Superior temporal gyrus (tissue), 1 donor: ENCODE data around the gene LLCFC1.

Experiments
- DNase-seq: peaks from one replicate; pipeline ENCODE4 v3.0.0-alpha.2; 2016; ENCODE audit errors: extremely low spot score

LLCFC1 gene

GRCh38 chr7:142910481-142910880 is 28.8 kb upstream of the LLCFC1 start:
- DNase-seq, result no peak

GRCh38 chr7:142913051-142913450 is 26.2 kb upstream of the LLCFC1 start:
- DNase-seq, result no peak

GRCh38 chr7:142913566-142913965 is 25.7 kb upstream of the LLCFC1 start:
- DNase-seq, result no peak

GRCh38 chr7:142914121-142914520 is 25.2 kb upstream of the LLCFC1 start:
- DNase-seq, result no peak

- no peak for DNase-seq
Observed at GRCh38 chr7:142915315-142915714, 24.0 kb upstream of the LLCFC1 start.

- DNase-seq, result no peak
Observed at GRCh38 chr7:142916508-142916907, 22.8 kb upstream of the LLCFC1 start.

- DNase-seq, result no peak
Observed at GRCh38 chr7:142917447-142917846, 21.8 kb upstream of the LLCFC1 start.

- no peak for DNase-seq
Observed at GRCh38 chr7:142918901-142919300, 20.4 kb upstream of the LLCFC1 start.

- no peak for DNase-seq
Observed at GRCh38 chr7:142919656-142920055, 19.6 kb upstream of the LLCFC1 start.

- DNase-seq, result no peak
Observed at GRCh38 chr7:142923391-142923790, 15.9 kb upstream of the LLCFC1 start.

GRCh38 chr7:142925413-142925812 is 13.9 kb upstream of the LLCFC1 start:
- no peak for DNase-seq

GRCh38 chr7:142927085-142927745 is 12.1 kb upstream of the LLCFC1 start:
- DNase-seq, result no peak

- DNase-seq, result no peak
Observed at GRCh38 chr7:142927949-142928348, 11.3 kb upstream of the LLCFC1 start.

- no peak for DNase-seq
Observed at GRCh38 chr7:142930126-142930730, 9.1 kb upstream of the LLCFC1 start.

- DNase-seq, result no peak
Observed at GRCh38 chr7:142932386-142933091, 6.7 kb upstream of the LLCFC1 start.

GRCh38 chr7:142933092-142933475 is 6.2 kb upstream of the LLCFC1 start:
- no peak for DNase-seq

- no peak for DNase-seq
Observed at GRCh38 chr7:142933624-142934023, 5.7 kb upstream of the LLCFC1 start, which contains the start of gene TRPV5. TSS of gene TRPV5 (minus strand) at chr7:142933746. CDS start at chr7:142933459, 287 bp downstream.

- DNase-seq, result no peak
Observed at GRCh38 chr7:142934056-142934455, 5.2 kb upstream of the LLCFC1 start.

- DNase-seq, result no peak
Observed at GRCh38 chr7:142935941-142936565, 3.2 kb upstream of the LLCFC1 start.

- DNase-seq, result no peak
Observed at GRCh38 chr7:142938611-142939010, 673 bp upstream of the LLCFC1 start.

GRCh38 chr7:142940966-142941535 is 1.8 kb downstream of the LLCFC1 start:
- DNase-seq, result no peak

- no peak for DNase-seq
Observed at GRCh38 chr7:142941541-142941940, 2.3 kb downstream of the LLCFC1 start.
